Measurements from ENCODE around the gene ZNF335.
"Not testable (repeated sequence)": the region's sequence is repeated elsewhere in the genome, so short reads cannot be mapped to it uniquely, and the experiment has no call there.

ZNF335 gene

DNA sequence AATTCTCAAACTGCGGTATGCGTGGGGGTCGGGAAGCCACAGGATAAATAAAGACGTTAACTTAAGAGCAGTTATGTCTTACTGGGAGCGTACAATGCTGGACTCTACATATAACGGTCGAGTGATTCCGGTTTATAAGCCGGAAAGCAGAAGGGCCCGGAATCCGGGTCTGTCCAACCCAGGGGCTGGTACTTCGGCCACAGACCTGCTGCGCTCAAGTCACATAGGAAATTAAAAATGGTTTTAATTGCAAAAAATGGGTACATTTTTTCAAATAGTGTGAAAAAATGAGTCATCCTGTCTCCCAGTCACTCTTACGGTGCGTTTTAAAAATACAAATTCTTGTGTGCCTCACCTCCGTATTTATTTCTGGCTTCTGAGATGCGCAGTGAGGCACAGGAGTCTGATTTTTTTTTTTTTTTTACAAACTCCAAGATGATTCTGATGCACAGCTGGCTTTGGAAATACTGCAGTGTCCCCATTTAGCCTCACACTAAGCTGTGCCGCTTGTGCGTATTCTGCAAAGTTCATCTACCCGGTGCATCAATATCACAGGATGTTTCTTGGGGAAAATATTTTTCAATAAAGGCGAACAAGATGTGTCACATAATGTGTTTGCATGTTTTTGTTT is 36.5 kb downstream of the ZNF335 start:
- TF ChIP-seq TAF1 (IDR thresholded peaks at IDR 0.05; ENCODE audit: low read depth, low read length) (no peak), SPI1 (IDR thresholded peaks at IDR 0.05; ENCODE audit: low read depth, low read length) (no peak), POLR2A (IDR thresholded peaks at IDR 0.05; ENCODE audit: low read depth, low read length) (no peak), POU2F2 (IDR thresholded peaks at IDR 0.05; ENCODE audit: low read depth, low read length) (no peak), PAX5 (IDR thresholded peaks at IDR 0.05; ENCODE audit: insufficient read depth, low read length, severe bottlenecking) (no peak), POLR2AphosphoS5 (IDR thresholded peaks at IDR 0.05; ENCODE audit: low read depth, low read length) (no peak)
- DNase-seq (ENCODE audit: insufficient read length, low spot score) (no peak), FAIRE-seq (no peak)

DNA sequence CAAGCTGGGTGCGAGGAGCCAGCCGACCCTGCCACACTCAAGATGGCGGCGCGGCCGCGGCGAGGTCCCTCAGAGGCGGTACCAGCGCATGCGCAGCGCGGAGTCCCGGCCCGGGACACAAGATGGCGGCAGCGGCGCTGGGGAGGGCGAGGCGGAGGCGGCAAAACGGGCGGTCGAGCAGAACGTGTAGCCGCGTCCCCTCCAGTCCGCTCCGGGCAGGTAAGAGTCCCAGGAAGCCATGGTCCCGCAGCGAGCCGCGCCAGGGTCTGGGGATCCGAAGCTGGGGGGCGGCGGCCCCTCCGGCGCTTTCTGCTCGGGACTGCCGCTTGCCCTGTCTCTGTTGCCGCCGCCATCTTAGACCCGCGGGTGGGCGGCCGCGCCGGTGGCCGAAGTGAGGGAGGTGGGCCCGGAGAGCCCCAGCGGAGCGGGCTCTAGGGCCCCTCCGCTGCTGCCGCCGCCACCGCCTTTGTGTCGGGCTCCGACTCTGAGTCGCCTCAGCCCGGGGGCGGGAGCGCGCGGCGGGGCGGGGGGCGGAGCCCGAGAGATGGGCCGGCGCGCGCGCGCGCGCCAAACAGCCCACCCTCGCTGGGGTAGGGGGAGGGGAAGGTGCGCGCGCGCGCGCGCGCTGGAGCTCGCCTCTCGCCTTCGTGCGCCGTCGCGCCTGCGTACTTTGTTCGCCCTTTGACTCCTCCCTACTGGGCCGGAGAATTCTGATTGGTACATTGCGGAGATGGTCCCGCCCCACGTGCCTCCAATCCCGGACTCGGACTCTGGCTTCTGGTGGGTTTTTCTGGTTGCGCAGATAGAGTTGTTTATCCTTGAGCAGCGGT is 37.2 kb downstream of the ZNF335 start, which contains the start of gene PCIF1:
Gene PCIF1 (plus strand): TSS at position 98 of the 830 bp plus-strand sequence. CDS start 4,317 bp downstream, outside the sequence.
- TF ChIP-seq SPI1 (IDR thresholded peaks at IDR 0.05; ENCODE audit: low read depth, low read length), result no peak
- TF ChIP-seq POU2F2 (IDR thresholded peaks at IDR 0.05; ENCODE audit: low read depth, low read length), result peak; percentile 7; the same call in 1 of the 2 replicates
- peak; percentile 62 for TF ChIP-seq PAX5 (IDR thresholded peaks at IDR 0.05; ENCODE audit: insufficient read depth, low read length, severe bottlenecking)
- peak; percentile 90 for TF ChIP-seq POLR2A (IDR thresholded peaks at IDR 0.05; ENCODE audit: low read depth, low read length)
- TF ChIP-seq POLR2AphosphoS5 (IDR thresholded peaks at IDR 0.05; ENCODE audit: low read depth, low read length), result peak; percentile 76
- TF ChIP-seq TAF1 (IDR thresholded peaks at IDR 0.05; ENCODE audit: low read depth, low read length), result peak; percentile 99
- DNase-seq (ENCODE audit: insufficient read length, low spot score) (peak; percentile 97), FAIRE-seq (peak; percentile 85)

DNA sequence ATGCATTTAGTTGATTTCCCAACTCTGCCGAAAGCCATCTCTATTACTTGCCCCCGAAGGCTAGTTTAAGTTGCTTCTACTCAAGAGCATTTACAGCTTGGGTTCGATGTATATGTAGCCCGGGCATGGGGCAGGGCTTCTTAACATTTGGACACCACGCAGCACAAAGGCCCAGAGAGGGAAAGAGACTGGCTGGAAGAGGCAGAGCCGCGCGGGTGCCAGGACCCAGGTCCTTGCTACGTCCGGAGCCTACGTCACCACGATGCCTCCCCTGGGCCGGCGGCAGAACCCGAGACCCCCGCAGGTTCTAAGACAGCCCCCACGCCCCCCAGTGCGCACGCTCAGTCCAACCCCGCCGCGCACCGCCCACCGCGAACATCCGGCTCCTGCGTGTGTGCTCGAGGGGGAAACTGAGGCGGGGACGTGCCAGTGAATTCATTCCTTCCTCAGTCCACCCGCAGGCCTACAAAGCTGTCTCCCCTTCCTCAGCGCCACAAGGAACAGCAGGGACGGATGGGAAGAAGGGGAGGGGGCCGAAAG is 37.9 kb downstream of the ZNF335 start:
- DNase-seq (ENCODE audit: insufficient read length, low spot score), result no peak
- TF ChIP-seq POU2F2 (IDR thresholded peaks at IDR 0.05; ENCODE audit: low read depth, low read length) (no peak), SPI1 (IDR thresholded peaks at IDR 0.05; ENCODE audit: low read depth, low read length) (no peak), TAF1 (IDR thresholded peaks at IDR 0.05; ENCODE audit: low read depth, low read length) (no peak), POLR2AphosphoS5 (IDR thresholded peaks at IDR 0.05; ENCODE audit: low read depth, low read length) (no peak)
- no peak for FAIRE-seq

DNA sequence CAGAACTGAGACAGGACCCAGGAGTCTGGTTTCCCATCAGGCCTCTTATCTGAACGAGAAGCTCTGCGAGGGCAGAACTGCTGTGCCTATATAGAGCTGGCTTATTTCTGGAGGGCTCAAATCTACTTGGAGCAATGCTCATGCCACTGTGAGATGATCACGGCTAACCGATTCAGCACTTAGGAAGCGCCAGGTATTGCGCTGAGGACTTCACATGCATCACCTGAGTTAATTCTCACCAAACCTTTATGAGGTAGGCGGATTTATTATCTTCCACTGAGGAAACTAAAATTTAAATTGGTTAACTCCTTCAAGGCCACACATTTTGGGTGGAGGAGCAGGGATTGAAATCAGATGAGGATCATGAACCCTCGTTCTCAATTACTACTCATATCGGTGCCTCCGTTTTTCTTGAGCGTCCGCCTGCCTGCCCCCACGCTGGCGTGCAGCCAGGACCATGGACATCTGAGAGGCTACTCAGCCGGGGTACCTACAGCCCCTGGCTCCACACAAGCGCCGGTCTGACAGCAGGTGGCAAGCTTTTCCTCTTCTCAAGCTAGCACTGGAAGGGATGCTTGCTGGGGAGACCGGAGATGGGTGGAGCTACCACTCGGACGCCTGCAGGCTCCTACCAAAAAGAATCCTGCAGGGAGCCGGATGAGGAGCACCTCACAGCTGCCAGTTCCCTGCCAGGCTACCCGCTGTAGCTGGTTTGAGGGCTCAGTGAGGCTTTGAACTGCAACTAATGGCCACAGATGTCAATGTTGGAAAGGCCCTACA is 38.5 kb downstream of the ZNF335 start:
- DNase-seq (ENCODE audit: insufficient read length, low spot score) (peak; percentile 59), FAIRE-seq (no peak)
- TF ChIP-seq SPI1 (IDR thresholded peaks at IDR 0.05; ENCODE audit: low read depth, low read length) (no peak), PAX5 (IDR thresholded peaks at IDR 0.05; ENCODE audit: insufficient read depth, low read length, severe bottlenecking) (no peak), POU2F2 (IDR thresholded peaks at IDR 0.05; ENCODE audit: low read depth, low read length) (peak; percentile 27; the same call in 1 of the 2 replicates), POLR2AphosphoS5 (IDR thresholded peaks at IDR 0.05; ENCODE audit: low read depth, low read length) (peak; percentile 64), TAF1 (IDR thresholded peaks at IDR 0.05; ENCODE audit: low read depth, low read length) (0 out of 2 replicates have a peak, but pooled peaks have one; percentile 27), POLR2A (IDR thresholded peaks at IDR 0.05; ENCODE audit: low read depth, low read length) (0 out of 2 replicates have a peak, but pooled peaks have one; percentile 14)

DNA sequence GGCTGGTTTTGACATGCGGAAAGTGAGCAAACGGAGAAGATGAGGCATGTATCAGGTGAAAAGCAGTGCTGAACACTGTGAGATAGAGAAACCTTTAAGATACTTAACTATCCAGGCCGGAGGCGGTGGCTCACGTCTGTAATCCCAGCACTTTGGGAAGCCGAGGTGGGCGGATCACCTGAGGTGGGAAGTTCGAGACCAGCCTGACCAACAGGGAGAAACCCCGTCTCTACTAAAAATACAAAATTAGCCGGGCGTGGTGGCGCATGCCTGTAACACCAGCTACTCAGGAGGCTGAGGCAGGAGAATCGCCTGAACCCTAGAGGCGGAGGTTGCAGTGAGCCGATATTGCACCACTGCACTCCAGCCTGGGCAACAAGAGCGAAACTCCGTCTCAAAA is 40.3 kb downstream of the ZNF335 start:
- FAIRE-seq, result not testable (repeated sequence)

DNA sequence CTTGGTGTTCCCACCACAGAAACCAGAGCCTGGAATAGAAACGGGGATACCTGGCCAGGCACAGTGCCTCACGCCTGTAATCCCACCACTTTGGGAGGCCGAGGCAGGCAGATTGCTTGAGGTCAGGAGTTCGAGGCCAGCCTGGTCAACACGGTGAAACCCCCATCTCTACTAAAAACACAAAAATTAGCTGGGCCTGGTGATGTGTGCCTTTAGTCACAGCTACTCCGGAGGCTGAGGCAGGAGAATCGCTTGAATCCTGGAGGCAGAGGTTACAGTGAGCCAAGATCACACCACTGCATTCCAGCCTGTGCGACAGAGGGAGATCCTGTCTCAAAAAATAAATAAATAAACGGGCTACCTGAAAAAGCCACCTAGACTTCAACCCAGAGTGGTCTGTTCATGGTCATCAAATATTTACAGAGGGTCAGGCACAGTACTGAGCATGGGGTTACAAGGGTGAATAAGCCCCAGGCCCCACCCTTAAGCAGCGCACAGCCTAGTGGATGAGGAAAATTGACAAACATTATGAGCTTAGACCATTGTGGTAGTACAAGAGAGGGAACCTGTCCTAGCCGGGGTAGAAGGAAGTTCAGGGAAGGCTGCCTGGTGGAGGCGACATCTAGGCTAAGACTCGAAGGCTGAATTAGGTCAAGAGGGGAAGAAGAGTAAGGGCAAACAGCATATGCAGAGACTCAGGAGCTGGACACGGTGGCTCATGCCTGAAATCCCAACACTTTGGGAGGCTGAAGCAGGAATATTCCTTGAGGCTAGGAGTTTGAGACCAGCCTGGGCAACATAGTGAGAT is 44.7 kb downstream of the ZNF335 start:
- FAIRE-seq, result no peak
- TF ChIP-seq POLR2A (IDR thresholded peaks at IDR 0.05; ENCODE audit: low read depth, low read length) (no peak), POLR2AphosphoS5 (IDR thresholded peaks at IDR 0.05; ENCODE audit: low read depth, low read length) (no peak), POU2F2 (IDR thresholded peaks at IDR 0.05; ENCODE audit: low read depth, low read length) (no peak), SPI1 (IDR thresholded peaks at IDR 0.05; ENCODE audit: low read depth, low read length) (no peak), PAX5 (IDR thresholded peaks at IDR 0.05; ENCODE audit: insufficient read depth, low read length, severe bottlenecking) (no peak), TAF1 (IDR thresholded peaks at IDR 0.05; ENCODE audit: low read depth, low read length) (no peak)

More for the DNA sequence above, 40.3 kb downstream of the ZNF335 start:
- not testable (repeated sequence) for DNase-seq (ENCODE audit: insufficient read length, low spot score)

DNA sequence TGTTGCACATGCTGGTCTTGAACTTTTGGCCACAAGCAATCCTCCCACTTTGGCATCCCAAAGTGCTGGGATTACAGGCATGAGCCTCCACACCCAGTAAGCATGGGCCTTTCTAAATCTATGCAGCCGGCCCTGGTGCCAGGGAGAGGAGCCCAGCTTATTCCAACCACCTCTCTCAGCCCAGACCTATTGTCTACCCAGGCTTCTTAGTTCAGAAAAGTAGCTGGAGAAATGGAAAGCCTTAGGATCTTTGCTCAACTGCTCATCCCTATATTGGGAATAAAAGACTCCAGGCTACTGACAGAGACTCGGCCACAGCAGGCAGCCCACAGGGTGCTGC is 45.3 kb downstream of the ZNF335 start:
- TF ChIP-seq SPI1 (IDR thresholded peaks at IDR 0.05; ENCODE audit: low read depth, low read length), result no peak
- no peak for TF ChIP-seq TAF1 (IDR thresholded peaks at IDR 0.05; ENCODE audit: low read depth, low read length)
- no peak for TF ChIP-seq POLR2AphosphoS5 (IDR thresholded peaks at IDR 0.05; ENCODE audit: low read depth, low read length)
- no peak for TF ChIP-seq PAX5 (IDR thresholded peaks at IDR 0.05; ENCODE audit: insufficient read depth, low read length, severe bottlenecking)
- TF ChIP-seq POLR2A (IDR thresholded peaks at IDR 0.05; ENCODE audit: low read depth, low read length), result no peak
- no peak for TF ChIP-seq POU2F2 (IDR thresholded peaks at IDR 0.05; ENCODE audit: low read depth, low read length)
- DNase-seq (ENCODE audit: insufficient read length, low spot score) (no peak), FAIRE-seq (no peak)

More for the DNA sequence above, 44.7 kb downstream of the ZNF335 start:
- DNase-seq (ENCODE audit: insufficient read length, low spot score), result no peak

DNA sequence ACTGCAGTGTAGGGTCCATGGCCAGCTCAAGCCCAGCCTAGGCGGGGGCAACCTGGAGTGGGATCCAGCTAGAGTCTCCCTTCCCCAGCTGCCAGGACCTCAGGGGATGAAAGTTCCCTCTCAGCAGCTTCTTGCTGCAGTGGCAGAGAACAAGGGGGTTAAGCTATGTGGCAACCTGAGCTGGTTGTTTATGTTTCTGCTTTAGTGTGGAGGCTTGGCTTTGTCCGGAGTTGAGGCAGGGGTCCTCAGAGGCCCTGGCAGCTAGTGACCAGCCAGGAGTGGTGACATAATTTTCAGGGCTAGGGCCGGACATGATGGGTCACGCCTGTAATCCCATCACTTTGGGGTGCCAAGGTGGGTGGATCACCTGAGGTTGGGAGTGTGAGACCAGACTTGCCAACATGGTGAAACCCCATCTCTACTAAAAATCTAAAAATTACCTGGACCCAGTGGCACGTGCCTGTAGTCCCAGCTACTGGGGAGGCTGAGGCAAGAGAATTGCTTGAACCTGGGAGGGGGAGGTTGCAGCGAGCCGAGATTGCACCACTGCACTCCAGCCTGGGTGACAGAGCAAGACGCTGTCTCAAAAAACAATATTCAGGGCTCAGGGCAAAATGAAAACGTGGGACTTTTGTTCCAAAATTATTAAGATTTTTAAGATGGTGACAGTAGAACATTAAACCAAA is 46.0 kb downstream of the ZNF335 start:
- DNase-seq (ENCODE audit: insufficient read length, low spot score) (no peak), FAIRE-seq (no peak)
- TF ChIP-seq TAF1 (IDR thresholded peaks at IDR 0.05; ENCODE audit: low read depth, low read length) (no peak), POLR2A (IDR thresholded peaks at IDR 0.05; ENCODE audit: low read depth, low read length) (no peak), PAX5 (IDR thresholded peaks at IDR 0.05; ENCODE audit: insufficient read depth, low read length, severe bottlenecking) (no peak), POU2F2 (IDR thresholded peaks at IDR 0.05; ENCODE audit: low read depth, low read length) (no peak), SPI1 (IDR thresholded peaks at IDR 0.05; ENCODE audit: low read depth, low read length) (no peak), POLR2AphosphoS5 (IDR thresholded peaks at IDR 0.05; ENCODE audit: low read depth, low read length) (no peak)
